ENCODE measurements around the gene PXDN.

PXDN gene

DNA sequence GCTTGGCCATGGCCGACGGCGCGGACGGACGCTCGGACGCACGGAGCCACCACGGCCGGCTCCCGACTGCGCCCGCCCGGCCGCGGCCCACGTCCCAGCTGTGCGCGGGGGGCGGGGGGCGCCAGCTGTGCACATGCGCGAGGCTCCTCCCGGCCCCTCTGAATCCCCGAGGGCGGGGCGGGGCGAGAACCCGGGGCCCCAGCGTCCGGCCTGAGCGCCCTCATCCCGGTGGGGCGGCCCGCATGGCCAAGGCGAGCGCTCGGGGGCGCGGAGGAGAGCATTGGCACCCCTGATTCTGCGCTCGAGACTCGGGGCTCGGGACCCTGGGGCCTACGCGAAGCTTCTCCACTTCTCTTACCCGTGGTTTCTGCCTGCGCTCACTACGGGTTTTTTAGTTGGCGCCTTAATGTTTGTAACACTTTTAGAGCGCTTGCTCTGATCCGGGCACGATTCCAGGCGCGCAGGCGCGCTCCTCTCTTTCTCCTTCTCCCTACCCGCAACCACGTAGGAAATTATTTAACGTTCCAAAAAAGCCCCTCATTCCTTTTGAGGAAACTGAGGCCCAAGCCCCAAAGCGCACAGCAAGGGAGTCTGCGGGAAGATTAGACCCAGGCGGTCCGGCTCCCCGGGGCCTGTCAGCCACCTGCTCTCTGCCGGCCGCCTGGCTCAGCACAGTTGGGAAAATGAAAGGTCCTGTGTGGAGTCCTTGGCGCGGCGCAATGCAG, at the start of gene PXDN:
Gene PXDN (minus strand): TSS at position 70 of the 725 bp plus-strand sequence. CDS start 60 bp downstream, at position 10.
- TF ChIP-seq, protein P1, sequence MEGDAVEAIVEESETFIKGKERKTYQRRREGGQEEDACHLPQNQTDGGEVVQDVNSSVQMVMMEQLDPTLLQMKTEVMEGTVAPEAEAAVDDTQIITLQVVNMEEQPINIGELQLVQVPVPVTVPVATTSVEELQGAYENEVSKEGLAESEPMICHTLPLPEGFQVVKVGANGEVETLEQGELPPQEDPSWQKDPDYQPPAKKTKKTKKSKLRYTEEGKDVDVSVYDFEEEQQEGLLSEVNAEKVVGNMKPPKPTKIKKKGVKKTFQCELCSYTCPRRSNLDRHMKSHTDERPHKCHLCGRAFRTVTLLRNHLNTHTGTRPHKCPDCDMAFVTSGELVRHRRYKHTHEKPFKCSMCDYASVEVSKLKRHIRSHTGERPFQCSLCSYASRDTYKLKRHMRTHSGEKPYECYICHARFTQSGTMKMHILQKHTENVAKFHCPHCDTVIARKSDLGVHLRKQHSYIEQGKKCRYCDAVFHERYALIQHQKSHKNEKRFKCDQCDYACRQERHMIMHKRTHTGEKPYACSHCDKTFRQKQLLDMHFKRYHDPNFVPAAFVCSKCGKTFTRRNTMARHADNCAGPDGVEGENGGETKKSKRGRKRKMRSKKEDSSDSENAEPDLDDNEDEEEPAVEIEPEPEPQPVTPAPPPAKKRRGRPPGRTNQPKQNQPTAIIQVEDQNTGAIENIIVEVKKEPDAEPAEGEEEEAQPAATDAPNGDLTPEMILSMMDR (IDR thresholded peaks at IDR 0.05; ENCODE audit: unreplicated experiment in 3 of 3): no peak
- H3K27ac Mint-ChIP-seq: peak within 1 kb of the TSS; percentile 97 to 99 (median 98)
- no peaks in the 10 kb centered on the region for H3K9me3 Mint-ChIP-seq
- peaks cover 39% of the 10 kb centered on the region for H3K4me1 Mint-ChIP-seq
- H3K4me3 Mint-ChIP-seq: peak within 1 kb of the TSS; percentile 96 to 100 (median 98)
- H3K27me3 Mint-ChIP-seq (ENCODE audit: low read depth): peaks cover 20% of the 10 kb centered on the region
- peaks cover 25% of the 10 kb centered on the region for H3K36me3 Mint-ChIP-seq (ENCODE audit: low read depth)

DNA sequence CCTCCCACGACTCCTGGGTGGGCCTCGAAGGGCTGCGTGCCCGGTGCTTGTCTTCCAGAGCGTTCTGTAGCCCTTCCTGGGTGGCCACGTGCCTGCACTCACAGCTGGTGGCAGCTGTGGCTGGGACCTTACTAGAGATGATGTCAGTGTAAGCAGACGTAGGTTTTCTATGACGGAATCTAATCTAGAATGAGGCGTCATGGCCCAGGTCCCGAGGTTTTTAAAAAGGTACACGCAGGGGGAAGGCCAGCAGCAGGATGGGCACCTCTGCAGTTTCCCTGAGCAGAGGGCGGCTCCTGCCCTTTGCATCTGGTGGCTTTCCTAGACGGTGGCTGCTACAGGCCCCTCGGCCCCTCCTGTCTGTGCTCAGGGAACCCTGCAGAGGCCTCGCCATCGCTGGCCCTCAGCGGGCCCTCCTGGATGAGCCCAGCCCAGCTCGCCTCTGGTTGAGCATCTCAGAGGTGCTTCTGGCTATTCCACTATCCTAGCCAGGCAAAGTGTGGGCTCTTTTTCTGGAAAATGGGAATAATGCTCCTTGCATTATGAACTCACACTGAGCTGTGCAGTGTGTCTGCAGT, 49.6 kb upstream of the PXDN start:
- Mint-ChIP-seq H3K27me3 (ENCODE audit: low read depth) (peaks cover 5% of the 10 kb centered on the region), H3K36me3 (ENCODE audit: low read depth) (no peaks in the 10 kb centered on the region), H3K27ac (peak overlapping the region; percentile 76 to 92 (median 91)), H3K4me1 (peaks cover 67% of the 10 kb centered on the region), H3K9me3 (no peaks in the 10 kb centered on the region), H3K4me3 (no peak overlapping the region)
- TF ChIP-seq, protein P1 (IDR thresholded peaks at IDR 0.05; ENCODE audit: unreplicated experiment in 3 of 3): no peak

- TF ChIP-seq, protein P1 (IDR thresholded peaks at IDR 0.05; ENCODE audit: unreplicated experiment in 3 of 3): no peak
- Mint-ChIP-seq H3K36me3 (ENCODE audit: low read depth) (no peaks in the 10 kb centered on the region), H3K27ac (peak overlapping the region; percentile 91 to 92 (median 91)), H3K27me3 (ENCODE audit: low read depth) (peaks cover 10% of the 10 kb centered on the region), H3K4me1 (peaks cover 66% of the 10 kb centered on the region), H3K4me3 (peak overlapping the region in 2 of 3 experiments; percentile 17 to 53), H3K9me3 (no peaks in the 10 kb centered on the region)
Observed at GRCh38 chr2:1793001-1793867, 48.9 kb upstream of the PXDN start.

DNA sequence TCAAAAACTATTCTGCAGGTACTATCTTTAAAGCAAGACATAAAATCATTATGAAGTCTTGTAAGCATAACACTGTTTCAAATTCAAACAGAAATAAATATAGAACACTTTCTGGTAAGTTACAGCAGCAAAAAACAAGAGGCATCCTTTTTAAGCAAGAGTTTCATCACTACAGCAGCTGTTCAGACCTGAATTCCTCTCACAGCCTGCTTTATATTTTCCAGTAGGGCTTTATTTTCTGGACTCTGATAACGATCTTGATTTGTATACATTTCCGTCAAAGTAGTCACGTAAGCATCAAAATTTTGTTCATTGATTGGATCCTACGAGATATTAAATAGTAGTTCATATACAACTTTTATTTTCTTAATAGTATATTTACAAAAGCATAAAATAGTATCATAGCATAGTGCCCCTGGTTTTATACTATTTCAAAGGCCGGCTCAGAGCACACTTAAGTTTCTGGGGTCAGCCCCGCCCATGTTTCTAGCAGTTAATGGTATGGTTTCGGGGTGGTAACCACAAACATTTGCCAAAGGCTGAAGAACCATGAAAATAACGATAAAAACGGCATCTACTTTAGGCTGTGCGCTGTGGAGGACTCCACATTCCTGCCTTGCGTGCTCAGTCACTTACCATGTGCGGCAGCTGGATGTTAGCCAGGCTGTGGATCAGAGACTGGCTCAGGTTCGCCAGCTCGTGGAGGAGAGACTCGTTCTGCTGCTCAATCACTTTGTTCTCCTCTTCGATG, 47.5 kb upstream of the PXDN start:
- no peaks in the 10 kb centered on the region for H3K9me3 Mint-ChIP-seq
- no peaks in the 10 kb centered on the region for H3K36me3 Mint-ChIP-seq (ENCODE audit: low read depth)
- H3K4me1 Mint-ChIP-seq: peaks cover 76% of the 10 kb centered on the region
- H3K27ac Mint-ChIP-seq: peak overlapping the region; percentile 58 to 91 (median 67)
- TF ChIP-seq, protein P1 (IDR thresholded peaks at IDR 0.05; ENCODE audit: unreplicated experiment in 3 of 3): no peak
- peaks cover 17% of the 10 kb centered on the region for H3K27me3 Mint-ChIP-seq (ENCODE audit: low read depth)
- H3K4me3 Mint-ChIP-seq: peak overlapping the region in 1 of 3 experiments; percentile 52

- Mint-ChIP-seq H3K27me3 (ENCODE audit: low read depth) (peaks cover 15% of the 10 kb centered on the region), H3K9me3 (no peaks in the 10 kb centered on the region), H3K4me3 (peak overlapping the region in 2 of 3 experiments; percentile 16 to 56), H3K27ac (peak overlapping the region; percentile 58 to 91 (median 67)), H3K4me1 (peaks cover 74% of the 10 kb centered on the region), H3K36me3 (ENCODE audit: low read depth) (no peaks in the 10 kb centered on the region)
- TF ChIP-seq, protein P1 (IDR thresholded peaks at IDR 0.05; ENCODE audit: unreplicated experiment in 3 of 3): no peak
Observed at GRCh38 chr2:1791006-1791605, 46.8 kb upstream of the PXDN start.

Data from nephron (organoid).